Lower leg skin (tissue), 3 donors: Measurements from ENCODE around the gene FLYWCH1.

Source experiments
- POLR2A ChIP-seq, 2 donors: fragments of 450-650 bp; IDR thresholded peaks; one replicate each; pipeline ENCODE4 v1.6.1; 2016 to 2017; ENCODE audit warnings: antibody characterized with exemption in 2 of 2, mild to moderate bottlenecking in 1 of 2, moderate library complexity in 1 of 2
- TF ChIP-seq, protein P1 (sequence below), 3 donors: fragments of 450-650 bp; IDR thresholded peaks; one replicate each; pipeline ENCODE4 v1.5.1; 2016; ENCODE audit warnings: antibody characterized with exemption in 3 of 3, mild to moderate bottlenecking in 3 of 3, moderate library complexity in 2 of 3

DNA sequence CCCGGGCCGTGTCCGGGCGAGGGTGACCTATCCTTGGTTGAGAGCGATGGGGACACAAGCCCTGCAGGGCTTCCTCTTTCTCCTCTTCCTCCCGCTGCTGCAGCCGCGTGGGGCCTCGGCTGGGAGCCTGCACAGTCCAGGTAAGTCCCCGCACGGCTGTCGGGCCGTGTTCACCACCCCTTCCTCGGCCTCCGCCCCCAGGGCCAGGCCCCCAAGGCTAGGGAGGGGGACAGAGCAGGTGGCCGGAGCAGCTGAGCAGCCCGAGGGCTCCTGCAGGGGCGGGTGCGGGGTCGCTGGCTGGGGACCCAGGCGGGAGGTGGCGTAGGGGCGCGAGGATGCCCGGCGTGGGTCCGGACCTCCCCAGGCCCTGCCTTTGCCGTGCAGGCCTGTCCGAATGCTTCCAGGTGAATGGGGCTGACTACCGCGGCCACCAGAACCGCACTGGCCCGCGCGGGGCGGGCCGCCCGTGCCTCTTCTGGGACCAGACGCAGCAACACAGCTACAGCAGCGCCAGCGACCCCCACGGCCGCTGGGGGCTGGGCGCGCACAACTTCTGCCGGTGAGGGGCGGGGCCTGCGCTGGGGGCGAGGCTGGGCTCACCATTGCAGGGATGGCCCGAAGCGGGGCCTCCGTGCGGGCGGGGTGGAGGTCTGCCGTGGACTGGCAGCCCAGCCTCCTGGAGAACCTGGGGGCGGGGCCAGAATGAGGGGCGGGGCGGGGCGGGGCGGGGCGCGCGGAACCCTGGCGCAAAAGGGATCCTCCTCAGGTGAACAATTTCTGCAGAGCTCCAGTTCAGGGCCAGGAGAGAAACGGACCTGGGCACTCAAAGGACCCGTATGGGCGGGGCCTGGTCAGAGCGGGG lies 53.0 kb downstream of the FLYWCH1 start:
- no peak for TF ChIP-seq POLR2A (IDR thresholded peaks at IDR 0.05)
- TF ChIP-seq, protein P1, sequence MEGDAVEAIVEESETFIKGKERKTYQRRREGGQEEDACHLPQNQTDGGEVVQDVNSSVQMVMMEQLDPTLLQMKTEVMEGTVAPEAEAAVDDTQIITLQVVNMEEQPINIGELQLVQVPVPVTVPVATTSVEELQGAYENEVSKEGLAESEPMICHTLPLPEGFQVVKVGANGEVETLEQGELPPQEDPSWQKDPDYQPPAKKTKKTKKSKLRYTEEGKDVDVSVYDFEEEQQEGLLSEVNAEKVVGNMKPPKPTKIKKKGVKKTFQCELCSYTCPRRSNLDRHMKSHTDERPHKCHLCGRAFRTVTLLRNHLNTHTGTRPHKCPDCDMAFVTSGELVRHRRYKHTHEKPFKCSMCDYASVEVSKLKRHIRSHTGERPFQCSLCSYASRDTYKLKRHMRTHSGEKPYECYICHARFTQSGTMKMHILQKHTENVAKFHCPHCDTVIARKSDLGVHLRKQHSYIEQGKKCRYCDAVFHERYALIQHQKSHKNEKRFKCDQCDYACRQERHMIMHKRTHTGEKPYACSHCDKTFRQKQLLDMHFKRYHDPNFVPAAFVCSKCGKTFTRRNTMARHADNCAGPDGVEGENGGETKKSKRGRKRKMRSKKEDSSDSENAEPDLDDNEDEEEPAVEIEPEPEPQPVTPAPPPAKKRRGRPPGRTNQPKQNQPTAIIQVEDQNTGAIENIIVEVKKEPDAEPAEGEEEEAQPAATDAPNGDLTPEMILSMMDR (IDR thresholded peaks at IDR 0.05): no peak
